ENCODE data around the gene FLRT2.

DNA sequence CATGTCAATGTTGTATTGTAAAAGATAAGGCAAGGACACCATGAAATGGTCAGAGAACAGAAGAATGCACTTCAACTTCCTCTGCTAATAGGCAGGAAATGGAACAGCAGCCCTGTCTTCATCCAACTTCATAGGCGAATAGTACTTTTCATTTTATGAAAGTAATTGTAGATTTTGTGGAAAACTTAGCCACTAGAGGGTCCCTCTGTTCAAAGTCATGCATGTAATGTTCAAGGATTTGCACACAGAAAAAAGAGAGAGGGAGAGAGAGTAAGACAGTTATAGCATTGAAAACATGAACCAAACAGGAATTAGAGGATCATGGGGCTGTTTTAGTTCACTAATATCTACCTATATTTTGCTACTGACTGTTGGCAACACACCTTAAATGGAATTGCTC, 172.2 kb downstream of the FLRT2 start:
- no peak for TF ChIP-seq POLR2A (IDR thresholded peaks at IDR 0.05)
- TF ChIP-seq, protein P1, sequence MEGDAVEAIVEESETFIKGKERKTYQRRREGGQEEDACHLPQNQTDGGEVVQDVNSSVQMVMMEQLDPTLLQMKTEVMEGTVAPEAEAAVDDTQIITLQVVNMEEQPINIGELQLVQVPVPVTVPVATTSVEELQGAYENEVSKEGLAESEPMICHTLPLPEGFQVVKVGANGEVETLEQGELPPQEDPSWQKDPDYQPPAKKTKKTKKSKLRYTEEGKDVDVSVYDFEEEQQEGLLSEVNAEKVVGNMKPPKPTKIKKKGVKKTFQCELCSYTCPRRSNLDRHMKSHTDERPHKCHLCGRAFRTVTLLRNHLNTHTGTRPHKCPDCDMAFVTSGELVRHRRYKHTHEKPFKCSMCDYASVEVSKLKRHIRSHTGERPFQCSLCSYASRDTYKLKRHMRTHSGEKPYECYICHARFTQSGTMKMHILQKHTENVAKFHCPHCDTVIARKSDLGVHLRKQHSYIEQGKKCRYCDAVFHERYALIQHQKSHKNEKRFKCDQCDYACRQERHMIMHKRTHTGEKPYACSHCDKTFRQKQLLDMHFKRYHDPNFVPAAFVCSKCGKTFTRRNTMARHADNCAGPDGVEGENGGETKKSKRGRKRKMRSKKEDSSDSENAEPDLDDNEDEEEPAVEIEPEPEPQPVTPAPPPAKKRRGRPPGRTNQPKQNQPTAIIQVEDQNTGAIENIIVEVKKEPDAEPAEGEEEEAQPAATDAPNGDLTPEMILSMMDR (IDR thresholded peaks at IDR 0.05): no peak
- no peak for TF ChIP-seq EP300 (IDR thresholded peaks at IDR 0.05)
- TF ChIP-seq POLR2AphosphoS5 (IDR thresholded peaks at IDR 0.05): no peak
